IMR-90 (cell line): ENCODE results near the gene ZNF200.

Experiments used
- BHLHE40 ChIP-seq: fragments of 150-350 bp; IDR thresholded peaks from 2 replicates; pipeline ENCODE4 v1.6.1; 2016; ENCODE audit warnings: mild to moderate bottlenecking, low read depth, low read length
- CEBPB ChIP-seq: IDR thresholded peaks from 2 replicates; pipeline ENCODE4 v1.6.1; 2012; ENCODE audit warnings: low read depth, low read length, improper control_type of control experiment
- CTCF ChIP-seq: conservative IDR thresholded peaks from 2 replicates; pipeline ENCODE4 v1.5.1; 2012; ENCODE audit warnings: mild to moderate bottlenecking, low read depth, low read length, improper control_type of control experiment
- ELK1 ChIP-seq: fragments of 150-350 bp; IDR thresholded peaks from 2 replicates; pipeline ENCODE4 v1.6.1; 2016; ENCODE audit warnings: low read depth, mild to moderate bottlenecking, low read length, moderate library complexity, borderline replicate concordance
- MAZ ChIP-seq: IDR thresholded peaks from 2 replicates; pipeline ENCODE4 v1.6.1; 2012; ENCODE audit warnings: low read depth, mild to moderate bottlenecking, low read length, improper control_type of control experiment, moderate library complexity, borderline replicate concordance
- MXI1 ChIP-seq: IDR thresholded peaks from 2 replicates; pipeline ENCODE4 v1.6.1; 2012; ENCODE audit warnings: low read depth, mild to moderate bottlenecking, low read length, moderate library complexity, borderline replicate concordance
- POLR2A ChIP-seq: IDR thresholded peaks from 2 replicates; pipeline ENCODE4 v1.6.1; 2012; ENCODE audit warnings: mild to moderate bottlenecking, low read depth, low read length
- RAD21 ChIP-seq: IDR thresholded peaks from 2 replicates; pipeline ENCODE4 v1.6.1; 2012; ENCODE audit warnings: low read length, improper control_type of control experiment
- RCOR1 ChIP-seq: IDR thresholded peaks from 2 replicates; pipeline ENCODE4 v1.6.1; 2012; ENCODE audit warnings: mild to moderate bottlenecking, low read length, improper control_type of control experiment; ENCODE audit not compliant: insufficient replicate concordance
- RFX5 ChIP-seq: IDR thresholded peaks from 2 replicates; pipeline ENCODE4 v1.8.0; 2012; ENCODE audit warnings: low read depth, mild to moderate bottlenecking, low read length, moderate library complexity
- SMC3 ChIP-seq: fragments of 150-350 bp; IDR thresholded peaks from 2 replicates; pipeline ENCODE4 v1.6.1; 2016; ENCODE audit warnings: low read depth, mild to moderate bottlenecking, antibody characterized with exemption, low read length, moderate library complexity
- USF2 ChIP-seq: fragments of 150-350 bp; IDR thresholded peaks from 2 replicates; pipeline ENCODE4 v1.6.1; 2017; ENCODE audit warnings: mild to moderate bottlenecking, antibody characterized with exemption, low read length, low read depth

GRCh38 chr16:3202903-3203539, 31.9 kb downstream of the ZNF200 start:
- TF ChIP-seq RFX5 (no peak), CEBPB (0 out of 2 replicates have a peak, but pooled peaks have one; percentile 35), USF2 (no peak), CTCF (no peak), MAZ (no peak), POLR2A (no peak), RAD21 (no peak), BHLHE40 (no peak), MXI1 (no peak), RCOR1 (no peak), ELK1 (no peak), SMC3 (no peak)
